Fibroblast of the aortic adventitia (primary cell): ENCODE results near the gene AKAP13. TPM values are rescaled to one million over a fixed set of nuclear protein-coding genes. Genes with fewer than 3 reads are reported as not detected.

Experiments used
- DNase-seq: peaks from one replicate; pipeline ENCODE4 v3.0.0-alpha.2; 2010; ENCODE audit warnings: low read depth
- H3K4me3 ChIP-seq: 2 replicates; pipeline ENCODE4 v1.5.1; 2011; ENCODE audit warnings: low read depth, mild to moderate bottlenecking, control low read depth, low read length, moderate library complexity
- CTCF ChIP-seq: IDR thresholded peaks from 2 replicates; pipeline ENCODE4 v1.5.1; 2011; ENCODE audit warnings: mild to moderate bottlenecking, low read length, control low read depth, inconsistent platforms; ENCODE audit not compliant: insufficient read depth
- total RNA-seq: library from RNA; depleted of rRNA; stranded (reverse); fragments of >200 nt; gene quantifications from 2 replicates; pipeline ENCODE4 v1.2.3, GENCODE V29; 2012; ENCODE audit warnings: low replicate concordance

Gene AKAP13
- total RNA-seq, 1 donor, result 89.9 TPM

- no peak for TF ChIP-seq CTCF
- DNase-seq, result no peak
- H3K4me3 ChIP-seq, result no peak overlapping the region
These were observed 364.2 kb downstream of the AKAP13 start for GRCh38 chr15:85744579-85744978.

- H3K4me3 ChIP-seq, result no peak overlapping the region
- DNase-seq, result no peak
- TF ChIP-seq CTCF, result no peak
These were observed 364.6 kb downstream of the AKAP13 start for GRCh38 chr15:85745023-85745422.

- no peak for TF ChIP-seq CTCF
- no peak for DNase-seq
- H3K4me3 ChIP-seq, result no peak overlapping the region
These were observed 365.2 kb downstream of the AKAP13 start for GRCh38 chr15:85745525-85746150.

- no peak for TF ChIP-seq CTCF
- no peak for DNase-seq
These were observed 366.2 kb downstream of the AKAP13 start for GRCh38 chr15:85746641-85747040.

GRCh38 chr15:85748176-85748575 lies 367.8 kb downstream of the AKAP13 start:
- no peak for TF ChIP-seq CTCF
- no peak for DNase-seq
- H3K4me3 ChIP-seq, result no peak overlapping the region

More at GRCh38 chr15:85746641-85747040, 366.2 kb downstream of the AKAP13 start:
- no peak overlapping the region for H3K4me3 ChIP-seq

GRCh38 chr15:85748729-85749128 lies 368.3 kb downstream of the AKAP13 start:
- DNase-seq, result no peak
- no peak for TF ChIP-seq CTCF

More at GRCh38 chr15:85748729-85749128, 368.3 kb downstream of the AKAP13 start:
- H3K4me3 ChIP-seq, result no peak overlapping the region
